Ramos (cell line): ENCODE measurements around the gene FNIP2.

Experiments used
- in situ Hi-C: fragments of 300-500 bp; cut with MboI; formaldehyde crosslinking; loops from one replicate; pipeline ENCODE4 v1.14.3; 2022; ENCODE audit warnings: low sequenced_read_pairs; ENCODE audit not compliant: unreplicated experiment

The FNIP2 gene

DNA sequence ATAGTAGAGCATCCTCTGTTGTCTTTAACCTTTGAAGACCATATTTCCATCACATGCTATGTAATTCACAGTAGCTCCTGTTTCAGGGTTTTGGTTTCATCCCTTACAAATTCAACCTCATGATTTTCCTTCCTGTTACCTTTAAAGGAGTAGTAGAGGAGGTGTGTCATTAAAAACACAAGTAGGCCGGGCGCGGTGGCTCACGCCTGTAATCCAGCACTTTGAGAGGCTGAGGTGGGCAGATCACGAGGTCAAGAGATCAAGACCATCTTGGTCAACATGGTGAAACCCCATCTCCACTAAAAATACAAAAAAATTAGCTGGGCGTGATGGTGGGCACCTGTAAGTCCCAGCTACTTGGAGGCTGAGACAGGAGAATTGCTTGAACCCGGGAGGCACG, 59.3 kb downstream of the FNIP2 start:
- in situ Hi-C loops = loop anchor here (25.0 kb wide), 1 partner anchor 566 kb away; no protein-coding TSS in a partner anchor

- in situ Hi-C loops = loop anchor here (25.0 kb wide), 1 partner anchor 567 kb away; no protein-coding TSS in a partner anchor
These were observed 60.4 kb downstream of the FNIP2 start for GRCh38 chr4:158829254-158829653.

DNA sequence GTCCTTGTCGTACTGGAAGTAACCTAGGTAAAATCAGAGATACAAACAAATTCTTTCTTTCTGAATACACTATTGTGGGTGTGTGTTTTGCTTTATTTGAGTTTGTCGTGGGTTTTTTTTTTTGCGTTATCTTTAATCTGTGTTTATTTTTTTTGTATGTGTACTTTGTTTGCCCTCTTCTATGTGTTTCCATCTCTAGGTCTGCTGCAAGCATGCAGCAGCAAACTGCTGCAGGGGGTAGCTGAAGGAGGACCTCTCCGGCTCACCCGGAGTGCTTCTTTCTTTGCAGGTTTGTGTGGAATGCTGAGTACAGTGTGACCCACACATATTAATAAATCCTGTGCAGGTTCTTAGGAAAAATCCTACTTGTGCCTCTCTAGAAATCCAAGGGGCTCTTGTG, 64.8 kb downstream of the FNIP2 start:
- in situ Hi-C loops = loop anchor here (25.0 kb wide), 1 partner anchor 571 kb away; no protein-coding TSS in a partner anchor

DNA sequence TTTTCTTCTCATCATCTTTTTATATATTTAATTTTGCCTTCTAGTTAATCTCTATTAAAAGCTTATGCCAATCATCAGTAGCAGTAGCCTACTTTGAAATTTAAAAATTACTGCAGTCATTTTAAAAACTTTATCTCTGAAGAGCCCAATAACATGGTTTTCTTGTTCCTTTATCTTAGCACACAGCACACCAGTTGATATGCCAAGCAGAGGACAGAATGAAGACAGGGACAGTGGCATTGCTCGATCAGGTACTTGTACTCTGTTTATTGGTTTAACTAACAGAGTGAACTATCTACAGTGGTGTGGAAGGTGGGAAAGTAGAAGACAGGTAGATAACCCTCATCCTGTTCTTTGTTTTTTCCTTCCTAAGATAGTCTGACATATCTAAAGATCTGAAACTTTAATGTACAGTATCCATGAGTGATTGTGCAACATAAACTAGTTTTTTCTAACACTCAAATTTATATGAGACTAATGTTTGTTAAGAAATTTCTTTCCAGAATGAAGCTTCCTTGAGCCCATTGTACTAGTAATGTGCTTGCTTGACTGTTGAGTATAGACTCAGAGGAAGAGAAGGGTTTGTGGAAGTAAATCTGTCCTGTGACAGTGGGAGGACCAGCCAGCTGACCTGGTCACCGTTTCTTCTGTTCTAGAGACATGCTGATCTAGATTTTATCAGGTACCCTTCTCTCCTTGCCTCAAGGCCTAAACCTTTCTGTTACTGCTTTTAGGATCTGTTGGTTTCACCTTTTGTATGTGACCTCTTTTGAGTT, 66.6 kb downstream of the FNIP2 start:
- in situ Hi-C loops = loop anchor here (25.0 kb wide), 1 partner anchor 573 kb away; no protein-coding TSS in a partner anchor

- in situ Hi-C loops = loop anchor here (25.0 kb wide), 1 partner anchor 574 kb away; no protein-coding TSS in a partner anchor
These were observed 67.2 kb downstream of the FNIP2 start for GRCh38 chr4:158836002-158836369.

GRCh38 chr4:158836828-158837449, 68.1 kb downstream of the FNIP2 start:
- in situ Hi-C loops = loop anchor here (25.0 kb wide), 1 partner anchor 575 kb away; no protein-coding TSS in a partner anchor

GRCh38 chr4:158837527-158838141, 68.8 kb downstream of the FNIP2 start:
- in situ Hi-C loops = loop anchor here (25.0 kb wide), 1 partner anchor 575 kb away; no protein-coding TSS in a partner anchor

DNA sequence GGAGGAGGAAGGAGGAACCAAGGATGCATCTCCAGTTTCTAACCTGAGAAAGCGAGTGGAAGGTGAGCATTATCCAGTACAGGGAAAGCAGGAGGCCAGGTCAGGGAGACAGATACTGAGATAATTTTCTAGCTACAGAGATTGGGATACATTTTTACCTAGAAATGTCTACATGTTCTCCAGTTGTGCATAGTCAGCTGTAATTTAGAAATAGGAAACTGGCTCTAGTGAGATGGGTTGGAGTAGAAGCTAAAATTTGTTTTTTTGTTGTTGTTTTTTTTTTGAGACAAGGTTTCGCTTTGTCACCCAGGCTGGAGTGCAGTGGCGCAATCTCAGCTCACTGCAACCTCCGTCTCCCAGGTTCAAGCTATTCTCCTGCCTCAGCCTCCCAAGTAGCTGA, 71.3 kb downstream of the FNIP2 start:
- in situ Hi-C loops = loop anchor here (25.0 kb wide), 1 partner anchor 578 kb away; no protein-coding TSS in a partner anchor

DNA sequence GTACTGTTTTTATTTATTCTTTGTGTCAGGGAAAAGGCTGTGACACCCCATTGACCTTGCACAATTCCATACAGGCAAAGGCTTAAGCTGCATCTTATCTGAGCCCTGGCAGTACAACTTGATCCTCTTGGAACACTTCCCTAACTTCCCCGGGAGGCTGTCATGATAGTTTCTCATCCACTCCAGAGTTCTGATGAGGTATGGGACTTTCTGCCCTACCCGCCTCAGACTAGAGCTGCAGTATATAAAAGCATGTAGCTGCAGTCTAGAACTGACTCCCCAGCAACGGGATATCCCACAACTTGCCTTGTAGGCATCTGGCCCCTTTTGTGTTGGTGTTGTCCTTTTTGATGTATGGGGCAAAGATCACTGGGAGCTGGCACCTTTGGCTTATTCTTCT, 72.7 kb downstream of the FNIP2 start:
- in situ Hi-C loops = loop anchor here (25.0 kb wide), 1 partner anchor 579 kb away; no protein-coding TSS in a partner anchor

DNA sequence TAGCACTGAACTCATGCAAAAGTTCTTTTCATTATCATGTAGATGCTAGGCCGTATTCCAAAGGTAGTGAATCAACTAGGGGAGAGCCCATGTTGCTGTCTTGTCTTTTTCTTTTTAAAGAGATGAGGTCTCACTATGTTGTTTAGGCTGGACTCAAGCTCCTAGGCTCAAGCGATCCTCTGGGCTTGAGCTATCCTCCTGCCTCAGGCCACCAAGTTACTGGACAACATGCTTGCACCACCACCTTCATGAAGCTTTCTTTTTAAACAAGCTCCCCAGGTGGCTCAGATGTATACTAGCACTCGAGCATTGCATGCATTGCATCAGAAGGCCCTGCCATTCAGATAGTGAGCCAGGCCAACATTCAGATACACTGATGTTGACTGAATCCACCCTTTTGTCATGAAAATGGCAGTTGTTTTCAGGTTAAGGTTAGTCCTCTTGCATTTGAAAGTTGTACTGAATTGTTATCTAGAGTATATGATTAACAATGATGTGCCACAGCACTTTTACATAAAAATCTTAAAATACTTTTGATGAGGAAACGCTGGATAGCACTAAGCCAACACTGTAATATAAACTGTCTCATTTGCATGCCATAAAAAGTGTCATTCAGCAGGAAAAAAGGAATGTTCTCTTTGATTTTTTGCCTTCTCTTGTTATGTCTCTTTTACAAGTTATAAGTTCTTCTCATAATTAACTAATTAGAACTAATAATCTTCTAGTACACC, 76.7 kb downstream of the FNIP2 start:
- in situ Hi-C loops = loop anchor here (25.0 kb wide), 1 partner anchor 583 kb away; no protein-coding TSS in a partner anchor

DNA sequence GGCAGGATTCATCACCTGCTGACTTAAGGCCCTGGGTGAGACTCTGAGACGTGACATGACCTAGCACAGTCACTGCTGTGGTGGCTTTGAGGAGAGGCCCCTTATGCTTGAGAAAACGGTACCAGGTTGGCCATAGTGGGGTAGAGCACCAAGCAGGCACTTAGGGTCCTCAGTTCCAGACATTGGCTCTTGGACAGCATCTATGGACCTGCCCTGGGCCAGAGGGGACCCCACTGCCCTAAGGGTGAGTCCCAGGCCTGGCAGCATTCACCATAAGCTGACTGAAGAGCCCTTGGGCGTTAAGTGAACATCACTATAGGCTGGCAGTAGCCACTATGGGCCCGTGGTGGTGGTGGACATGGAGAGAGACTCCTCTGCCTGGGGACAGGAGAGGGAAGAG, 78.7 kb downstream of the FNIP2 start:
- in situ Hi-C loops = loop anchor here (25.0 kb wide), 1 partner anchor 585 kb away; no protein-coding TSS in a partner anchor

DNA sequence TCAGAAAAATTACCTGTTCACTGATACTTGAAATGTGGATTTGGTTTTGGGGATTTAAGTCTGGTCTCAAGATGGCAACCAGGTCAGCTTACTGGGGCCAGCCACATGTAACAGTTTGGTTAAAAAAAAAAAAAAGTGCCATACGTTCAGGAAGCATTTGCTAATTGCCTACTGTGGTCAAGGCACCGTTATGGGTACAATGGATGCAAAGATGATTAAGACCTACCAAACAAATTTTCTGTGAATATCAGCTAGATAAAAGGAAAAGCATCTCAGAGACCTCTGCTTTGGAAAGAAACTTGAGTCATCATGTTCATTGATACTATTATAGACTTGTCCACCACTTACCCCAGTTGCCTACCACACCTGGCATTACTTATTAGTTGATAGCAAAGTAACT, 80.9 kb downstream of the FNIP2 start:
- in situ Hi-C loops = loop anchor here (25.0 kb wide), 1 partner anchor 587 kb away; no protein-coding TSS in a partner anchor

DNA sequence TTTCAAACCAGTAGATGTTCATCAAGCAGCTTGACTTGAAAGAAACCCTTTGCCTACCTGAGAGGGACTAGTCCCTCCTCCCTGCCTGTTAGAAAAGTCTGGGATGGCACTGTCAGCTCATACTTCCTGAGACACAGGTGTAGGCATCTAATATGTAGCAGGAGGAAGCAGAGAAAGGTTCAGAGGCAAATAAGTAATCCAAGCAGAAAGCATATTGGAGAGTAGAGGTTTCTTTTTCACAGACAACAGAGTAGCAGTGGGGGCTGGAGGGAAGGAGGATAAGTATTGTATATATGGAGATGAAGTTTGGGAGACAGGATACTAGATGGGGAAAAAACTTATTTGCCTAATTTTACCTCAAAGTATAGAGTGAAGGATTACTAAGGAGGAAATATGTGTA, 81.5 kb downstream of the FNIP2 start:
- in situ Hi-C loops = no loop called here

DNA sequence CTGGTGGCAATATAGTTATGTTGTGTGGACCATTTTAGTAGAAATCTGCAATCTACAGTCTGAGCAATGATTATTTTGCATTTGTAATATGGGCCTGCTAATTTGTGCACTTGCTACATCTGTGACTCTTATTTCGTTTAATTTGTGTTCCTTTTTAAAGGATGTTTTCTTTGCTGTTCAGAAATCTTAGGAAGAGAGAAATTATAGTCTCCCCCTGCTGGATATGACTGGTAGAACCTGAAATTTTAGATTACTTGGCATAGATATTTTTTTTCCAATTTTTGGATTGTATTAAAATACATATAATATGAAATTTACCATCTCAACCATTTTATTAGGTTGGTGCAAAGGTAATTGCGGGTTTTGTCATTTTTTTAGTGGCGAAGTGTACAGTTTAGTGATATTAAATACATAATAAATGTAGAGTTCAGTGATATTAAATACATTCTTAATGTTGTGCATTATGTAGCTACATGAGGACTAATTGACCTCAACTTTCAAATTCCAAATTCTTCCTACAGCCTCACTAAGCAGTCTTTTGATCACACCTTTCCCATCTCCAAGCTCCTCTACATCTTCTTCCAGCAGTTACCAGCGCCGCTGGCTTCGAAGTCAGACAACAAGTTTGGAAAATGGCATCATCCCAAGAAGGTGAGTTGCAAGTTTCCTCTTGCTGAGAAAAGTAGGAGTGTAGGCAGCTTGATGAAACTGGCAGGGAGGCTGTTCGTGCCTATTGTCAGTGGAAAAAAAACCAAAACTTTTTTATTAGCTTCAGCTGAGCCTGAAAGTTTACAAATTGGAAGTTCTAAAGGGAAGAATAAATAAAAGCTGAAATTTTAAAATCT, 82.2 kb downstream of the FNIP2 start:
- in situ Hi-C loops = no loop called here

- in situ Hi-C loops = no loop called here
These were observed 85.4 kb downstream of the FNIP2 start for GRCh38 chr4:158854236-158854635.

DNA sequence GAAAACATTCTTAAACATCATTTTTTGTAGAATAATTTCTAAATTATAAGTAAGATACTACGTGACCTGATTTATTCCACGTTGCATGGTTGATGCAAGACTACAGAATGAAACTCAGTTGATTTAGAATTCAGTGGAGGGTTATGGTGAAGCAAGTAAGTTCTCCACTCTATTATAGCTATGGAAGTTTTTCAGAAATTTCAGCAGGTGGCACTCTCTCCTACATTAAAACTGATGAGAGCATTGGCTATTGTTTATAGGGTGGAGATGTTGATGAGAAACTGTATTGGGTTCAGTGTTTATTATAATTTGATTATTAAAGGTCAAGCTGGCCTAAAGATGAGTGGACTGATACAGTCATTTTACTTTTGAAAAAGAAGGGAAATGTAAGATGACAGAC, 88.0 kb downstream of the FNIP2 start:
- in situ Hi-C loops = loop anchor here (5.0 kb wide), 1 partner anchor 320 kb away; no protein-coding TSS in a partner anchor

- in situ Hi-C loops = loop anchor here (5.0 kb wide), 1 partner anchor 319 kb away; no protein-coding TSS in a partner anchor
These were observed 89.1 kb downstream of the FNIP2 start for GRCh38 chr4:158857951-158858350.

- in situ Hi-C loops = loop anchor here (5.0 kb wide), 1 partner anchor 319 kb away; no protein-coding TSS in a partner anchor
These were observed 89.8 kb downstream of the FNIP2 start for GRCh38 chr4:158858410-158859199.
